NCI-H446 (cell line): Measurements from ENCODE around the gene USH1C.

ENCODE experiments used
- DNase-seq, 2 experiments: peaks; one replicate each; lab custom pipeline; 2025; lab: John Stamatoyannopoulos, UW

Gene USH1C

DNA sequence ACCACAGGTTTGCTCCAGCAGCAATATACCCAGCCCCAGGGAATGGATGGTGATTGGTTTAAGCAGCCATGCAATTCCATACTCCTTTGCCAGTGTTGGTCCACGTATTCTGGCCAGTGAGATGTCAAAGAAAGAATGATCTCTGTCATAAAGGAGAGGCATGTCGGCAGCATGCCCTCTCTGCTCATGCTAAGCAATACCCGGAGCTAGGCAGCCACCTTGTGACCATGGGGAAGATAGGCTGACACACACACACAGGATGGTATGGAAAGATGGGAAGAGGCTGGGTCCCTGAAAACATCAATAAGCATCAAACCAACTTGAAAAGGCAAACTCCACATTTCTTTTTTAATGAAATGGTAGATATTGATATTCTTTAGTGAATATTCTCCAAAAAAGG lies 72.7 kb downstream of the USH1C start:
- no peak for DNase-seq

DNA sequence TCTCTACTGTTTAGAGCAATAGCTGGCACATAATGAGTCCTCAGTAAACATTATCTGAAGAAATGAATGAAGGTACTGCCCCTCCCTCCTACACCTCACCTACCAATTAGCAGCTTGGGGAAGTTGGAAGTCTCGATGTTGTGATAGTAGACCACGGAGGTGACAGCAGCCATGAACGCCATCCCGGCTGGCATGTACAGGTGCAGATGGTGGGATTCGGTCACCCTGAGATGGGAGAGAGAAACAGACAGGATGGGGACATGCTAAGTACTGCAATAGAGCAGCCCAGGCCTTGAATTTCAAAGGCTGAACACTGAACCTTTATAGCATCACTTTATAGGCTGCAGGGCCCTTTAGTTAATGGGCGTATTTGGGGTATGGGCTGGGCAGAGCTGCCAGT lies 74.2 kb downstream of the USH1C start:
- DNase-seq, result no peak

DNA sequence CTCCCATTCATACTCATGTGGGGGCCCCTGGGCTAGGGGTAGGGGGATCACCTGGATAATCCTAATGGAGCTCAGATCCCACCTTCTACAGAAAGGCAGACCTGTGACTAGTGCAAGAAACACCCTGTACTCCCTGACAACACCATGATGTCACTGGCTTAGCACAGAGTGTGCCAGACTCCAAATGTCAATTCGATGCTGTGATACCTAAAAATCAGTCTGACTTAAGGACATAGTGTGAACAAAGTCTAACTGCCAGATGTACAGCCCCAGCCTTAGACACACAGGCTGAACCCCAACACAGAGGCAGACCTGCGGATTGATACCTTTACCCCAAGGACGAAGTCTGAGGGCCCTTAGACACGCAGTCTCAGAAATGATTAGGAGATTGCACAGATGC lies 76.1 kb downstream of the USH1C start:
- no peak for DNase-seq

DNA sequence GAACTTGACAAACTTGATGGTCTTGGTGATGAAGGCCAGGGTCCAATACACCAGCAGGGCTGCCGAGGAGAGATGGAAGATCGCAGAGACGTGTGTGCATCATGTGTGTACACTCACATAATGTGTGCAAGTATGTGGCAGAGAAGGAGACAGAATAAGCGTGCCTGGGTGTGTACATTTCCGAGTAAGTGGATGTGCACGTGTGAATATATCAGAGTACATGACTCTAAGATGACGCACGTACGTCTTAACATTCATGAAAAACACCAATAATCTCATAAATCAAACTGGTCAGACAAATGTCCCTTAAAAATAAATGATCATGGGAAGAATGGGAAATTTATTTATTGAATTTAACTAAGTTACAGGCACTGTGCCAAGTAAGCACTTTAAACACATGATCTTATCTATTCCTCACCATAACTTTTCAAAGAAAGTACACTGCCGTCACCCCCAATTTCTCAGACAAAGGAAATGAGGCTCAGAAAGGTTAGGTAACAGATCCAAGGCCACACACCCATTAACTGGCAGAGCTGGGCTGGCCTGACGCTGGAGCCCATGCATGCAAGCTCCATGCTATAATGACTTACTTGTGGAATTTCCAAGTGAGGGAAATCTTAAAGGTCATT lies 80.6 kb downstream of the USH1C start:
- DNase-seq, result no peak

DNA sequence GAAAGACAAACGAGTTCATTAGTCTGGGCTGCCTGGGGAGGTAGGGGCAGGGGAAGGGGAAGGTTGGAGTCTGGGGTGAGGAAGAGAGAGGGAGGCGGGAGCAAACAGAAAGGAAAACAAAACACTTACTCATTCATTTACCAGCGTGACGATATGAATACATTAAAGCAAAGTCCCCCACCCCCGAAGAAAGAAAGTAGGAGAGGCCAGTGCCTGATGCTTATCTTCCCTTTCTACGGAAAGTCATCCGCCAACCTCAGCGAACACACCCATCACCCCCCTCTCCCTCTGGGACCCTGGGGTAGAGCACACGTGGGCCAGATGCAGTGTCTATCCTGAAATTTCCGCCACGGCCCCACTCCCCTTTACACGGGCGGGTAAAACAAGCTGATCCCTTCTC lies 81.3 kb downstream of the USH1C start:
- DNase-seq, result no peak

DNA sequence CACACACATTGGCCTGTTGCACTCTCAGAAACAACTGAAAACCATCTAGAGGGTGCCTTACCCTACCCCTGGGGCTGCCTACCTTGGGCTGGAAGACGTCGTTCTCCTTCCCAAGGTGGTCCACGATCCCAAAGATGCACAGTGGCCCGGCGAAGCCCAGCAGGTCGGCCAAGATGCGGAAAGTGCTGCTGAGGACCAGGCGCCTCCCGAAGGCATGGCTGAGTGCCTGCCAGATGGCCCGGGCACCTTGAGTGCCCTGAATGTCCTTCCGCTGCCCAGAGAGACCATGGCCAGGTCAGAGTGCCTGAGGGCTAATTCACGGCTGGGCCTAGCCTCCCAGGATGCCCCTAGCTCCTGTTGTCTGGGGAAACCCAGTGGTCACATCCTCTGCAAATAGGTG lies 83.8 kb downstream of the USH1C start:
- DNase-seq, result no peak

DNA sequence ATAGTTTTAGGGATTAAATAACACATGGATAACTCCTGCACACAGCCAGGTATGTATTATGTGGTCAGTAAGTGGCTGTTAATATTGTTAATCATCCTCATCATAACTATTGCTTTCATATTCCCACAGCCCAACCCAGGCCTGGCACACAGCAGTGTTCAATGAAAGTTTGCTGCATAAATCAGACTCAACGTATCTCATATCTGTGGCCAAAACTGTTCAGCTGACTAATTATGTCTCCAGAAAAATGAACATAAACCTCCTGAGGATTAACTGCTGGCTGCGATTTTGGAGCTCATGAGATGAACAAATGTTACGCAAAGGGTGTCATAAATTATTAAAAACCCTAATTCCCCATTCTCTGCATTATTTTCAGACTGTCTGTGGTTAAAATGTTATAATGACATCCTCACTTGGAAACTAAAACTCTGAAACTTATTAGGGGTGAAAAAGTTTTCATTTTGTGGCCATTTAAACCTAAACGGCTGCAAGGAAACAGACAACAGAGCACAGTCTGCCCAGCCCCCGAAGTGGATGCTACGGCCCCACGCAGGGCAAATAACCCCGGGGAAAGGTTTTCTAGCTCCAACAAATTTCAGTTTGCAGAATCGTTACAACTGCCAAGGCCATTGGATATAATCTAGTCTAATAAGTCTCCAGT lies 84.8 kb downstream of the USH1C start:
- DNase-seq, result no peak

DNA sequence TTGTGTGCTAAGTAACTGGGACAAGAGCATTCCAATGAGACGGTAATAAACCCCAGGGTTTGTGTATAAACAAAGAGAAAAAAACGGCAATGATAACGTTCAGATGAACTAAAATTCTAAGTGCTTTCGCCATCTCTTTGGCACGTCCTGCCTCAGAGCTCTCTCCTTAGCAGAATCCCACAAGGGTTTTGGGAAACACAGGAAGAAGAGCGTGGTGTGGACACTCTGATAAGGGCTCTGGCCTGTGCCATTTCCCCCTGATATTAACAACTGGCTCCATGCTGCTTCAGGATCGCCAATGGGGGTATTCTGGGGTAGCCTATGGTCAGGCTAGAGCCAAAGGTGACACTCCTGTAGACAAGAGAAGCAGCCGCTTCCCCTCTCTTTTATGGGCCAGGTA lies 85.9 kb downstream of the USH1C start:
- no peak for DNase-seq

DNA sequence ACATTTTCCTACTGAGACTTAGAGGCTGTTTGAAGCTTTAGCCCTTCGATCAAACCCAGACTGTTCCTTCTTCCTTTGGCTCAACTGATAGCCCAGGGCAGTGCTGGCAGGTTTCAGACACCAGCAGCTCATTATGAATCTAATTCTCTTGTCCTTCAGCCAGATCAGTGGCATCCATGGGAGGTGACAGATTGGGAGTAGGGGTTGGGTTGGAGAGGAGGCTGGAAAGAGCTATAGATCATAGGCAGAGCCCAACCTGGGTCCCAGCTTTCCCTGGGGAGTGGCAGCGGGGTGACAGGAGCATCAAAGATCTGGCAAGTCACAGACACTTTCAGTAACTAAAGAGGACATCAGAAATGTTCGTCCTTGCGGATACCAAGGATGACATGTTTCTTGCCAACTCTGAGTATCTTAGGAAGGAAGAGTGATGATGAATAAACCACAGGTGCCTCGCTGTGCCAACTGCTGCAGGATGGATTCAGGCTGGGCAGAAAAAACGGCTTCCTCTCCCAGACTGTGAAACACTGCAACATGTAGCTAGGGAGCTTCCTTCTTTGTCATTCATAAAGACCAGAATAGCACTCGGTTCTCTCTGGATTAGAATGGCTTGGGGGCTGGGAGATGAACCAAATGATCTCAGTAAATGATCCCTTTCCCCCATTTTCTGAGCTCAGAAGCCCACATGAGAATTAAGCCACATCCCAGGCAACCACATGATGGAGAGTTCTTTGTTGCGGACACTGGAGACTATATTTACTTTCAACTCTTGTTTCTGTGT lies 86.6 kb downstream of the USH1C start:
- no peak for DNase-seq

DNA sequence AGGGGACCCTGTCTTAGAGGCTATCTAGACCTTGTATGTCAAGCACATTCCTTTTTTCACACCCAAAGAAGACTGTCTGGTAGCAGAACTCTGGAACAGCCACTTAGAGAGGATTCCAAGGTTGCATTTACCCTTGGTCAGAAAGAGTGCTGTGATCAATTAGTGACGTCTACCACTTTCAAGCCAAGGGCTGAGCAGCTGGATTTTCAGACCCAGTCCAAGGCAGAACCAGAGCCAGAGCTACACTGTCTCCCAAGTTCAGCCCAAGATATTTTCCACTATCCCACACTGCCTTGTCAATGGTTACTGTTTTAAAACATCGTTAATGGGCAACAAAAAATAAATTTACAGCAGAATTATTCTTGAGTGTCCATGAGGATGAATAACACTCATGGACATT lies 91.5 kb downstream of the USH1C start:
- no peak for DNase-seq

DNA sequence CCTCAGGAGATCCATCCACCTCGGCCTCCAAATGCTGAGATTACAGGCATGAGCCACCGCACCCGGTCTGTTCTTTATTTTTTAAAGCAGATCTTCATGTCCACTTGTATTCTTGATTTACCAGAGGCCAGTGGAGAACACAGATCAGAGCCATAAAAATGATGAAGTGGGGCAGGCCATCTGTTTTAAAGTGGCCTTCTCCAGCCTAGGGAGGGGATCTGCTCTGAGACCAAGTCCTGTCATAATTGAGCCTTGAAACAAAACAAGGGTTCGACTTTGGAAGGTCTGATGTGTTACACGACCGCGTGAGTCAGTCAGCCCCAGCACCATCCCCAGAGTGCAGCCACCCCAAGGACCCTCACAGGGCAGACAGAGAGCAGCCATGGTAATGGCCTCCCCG lies 95.1 kb downstream of the USH1C start:
- DNase-seq, result no peak

DNA sequence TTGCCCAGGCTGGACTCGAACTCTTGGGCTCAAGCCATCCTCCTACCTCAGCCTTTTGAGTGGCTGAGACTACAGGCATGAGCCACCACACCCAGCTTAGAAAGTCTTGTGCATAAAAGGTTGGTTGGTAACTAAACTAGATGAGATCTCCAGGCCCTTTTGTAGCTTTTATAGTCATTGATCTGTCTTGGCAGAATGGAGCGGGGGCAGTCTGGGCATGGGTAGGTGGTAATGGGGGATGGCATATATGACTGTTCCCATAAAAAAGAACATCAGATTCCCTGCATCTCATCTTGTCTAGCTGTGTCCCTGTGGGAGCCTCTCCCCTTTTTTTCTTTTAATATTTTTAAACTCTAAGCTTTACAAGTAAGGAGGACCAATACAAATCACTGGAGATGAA lies 97.7 kb downstream of the USH1C start:
- no peak for DNase-seq

DNA sequence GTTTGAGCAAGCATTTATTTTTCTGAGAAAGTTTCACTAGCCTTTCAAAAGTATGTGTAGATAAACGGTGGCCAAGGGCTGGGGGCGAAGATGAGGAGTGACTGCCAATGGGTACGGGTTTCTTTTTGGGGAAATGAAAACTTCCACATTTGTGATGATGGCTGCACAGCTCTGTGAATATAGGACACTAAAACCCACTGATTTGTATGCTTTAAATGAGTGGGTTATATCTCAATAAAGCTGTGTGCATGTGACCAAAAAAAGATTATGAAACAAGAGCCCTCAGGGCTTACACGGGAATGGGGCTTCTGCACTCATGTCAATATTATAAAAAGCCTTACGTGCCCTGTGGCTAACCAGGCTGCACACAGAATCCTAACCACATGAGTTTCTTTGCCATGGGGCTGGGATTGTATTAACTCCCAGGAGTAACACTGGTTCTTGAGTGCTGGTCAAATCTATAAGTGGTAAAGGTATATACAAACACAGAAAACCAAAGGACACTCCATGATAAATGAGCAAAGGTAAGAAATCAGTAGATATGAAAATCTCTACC lies 98.9 kb downstream of the USH1C start:
- no peak for DNase-seq

DNA sequence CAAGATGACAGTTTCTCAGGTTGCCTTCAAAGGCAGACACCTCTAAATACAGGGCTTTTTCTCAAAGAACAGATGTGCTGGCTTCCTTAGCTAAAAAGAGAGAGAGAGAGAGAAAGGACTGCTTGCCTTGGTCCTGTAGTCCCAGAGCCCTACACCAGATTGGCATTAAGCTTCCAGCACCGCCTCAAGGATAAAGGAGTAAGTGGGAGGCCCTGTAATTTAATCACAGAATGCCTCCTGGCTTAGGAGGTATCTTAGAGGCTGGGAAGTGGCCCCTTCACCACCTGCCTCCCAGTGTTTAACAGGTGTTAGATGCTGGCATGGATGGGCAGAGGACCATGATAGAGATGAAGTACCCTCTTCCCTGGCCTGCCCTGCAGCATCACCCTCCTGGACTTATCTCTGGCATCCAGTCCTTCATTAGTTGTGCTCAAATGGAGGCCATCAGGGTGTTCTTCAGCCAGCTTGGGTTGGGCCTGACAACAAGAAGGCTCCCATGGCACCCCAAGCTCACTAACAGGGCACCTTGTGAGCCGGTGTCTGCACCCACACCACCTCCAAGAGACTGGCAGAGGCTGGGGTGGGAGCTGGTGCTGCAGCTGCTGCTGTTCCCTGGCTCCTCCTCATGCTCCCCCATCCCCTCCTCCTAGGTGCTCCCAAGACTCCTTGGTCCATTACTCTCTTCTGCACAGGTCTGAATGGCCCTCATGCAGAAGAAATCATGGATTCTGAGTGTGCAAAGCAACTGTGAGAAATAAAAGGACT lies 100.1 kb downstream of the USH1C start:
- DNase-seq, result no peak
